NT2/D1 (cell line): ENCODE measurements around the gene SPTSSB.

Source experiments
- SUZ12 ChIP-seq: IDR thresholded peaks from 2 replicates; pipeline ENCODE4 v1.6.1; 2011; ENCODE audit not compliant: insufficient read length, insufficient read depth; ENCODE audit errors: extremely low read depth
- ZNF274 ChIP-seq: IDR thresholded peaks from 2 replicates; pipeline ENCODE4 v1.6.1; 2011; ENCODE audit warnings: mild to moderate bottlenecking, low read depth, low read length

DNA sequence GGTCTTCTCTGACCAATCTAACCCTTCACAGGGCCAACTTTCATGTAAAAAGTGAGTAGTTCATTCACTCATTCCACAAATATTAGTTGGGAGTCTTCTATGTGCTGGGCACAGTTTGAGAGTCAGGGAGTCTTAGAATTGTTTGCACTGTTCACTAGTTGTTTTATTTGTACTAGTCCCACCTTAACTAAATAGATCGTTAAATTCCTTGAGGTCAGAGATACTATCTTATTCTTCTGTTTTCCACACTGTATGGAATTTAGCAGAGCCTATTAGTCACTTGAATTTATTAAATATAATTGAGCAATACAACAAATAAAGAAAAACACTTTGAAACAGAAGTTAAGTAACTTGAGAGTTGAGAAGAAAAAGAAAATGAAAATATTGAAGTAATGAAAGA lies 40.8 kb upstream of the SPTSSB start:
- no peak for TF ChIP-seq ZNF274
- no peak for TF ChIP-seq SUZ12
